Measurements from ENCODE around the gene HTR6. TPM values are rescaled to one million over a fixed set of nuclear protein-coding genes. Genes with fewer than 3 reads are reported as not detected.

Gene HTR6
- total RNA-seq, 1 experiment from 2014 or later = 0.37 TPM

DNA sequence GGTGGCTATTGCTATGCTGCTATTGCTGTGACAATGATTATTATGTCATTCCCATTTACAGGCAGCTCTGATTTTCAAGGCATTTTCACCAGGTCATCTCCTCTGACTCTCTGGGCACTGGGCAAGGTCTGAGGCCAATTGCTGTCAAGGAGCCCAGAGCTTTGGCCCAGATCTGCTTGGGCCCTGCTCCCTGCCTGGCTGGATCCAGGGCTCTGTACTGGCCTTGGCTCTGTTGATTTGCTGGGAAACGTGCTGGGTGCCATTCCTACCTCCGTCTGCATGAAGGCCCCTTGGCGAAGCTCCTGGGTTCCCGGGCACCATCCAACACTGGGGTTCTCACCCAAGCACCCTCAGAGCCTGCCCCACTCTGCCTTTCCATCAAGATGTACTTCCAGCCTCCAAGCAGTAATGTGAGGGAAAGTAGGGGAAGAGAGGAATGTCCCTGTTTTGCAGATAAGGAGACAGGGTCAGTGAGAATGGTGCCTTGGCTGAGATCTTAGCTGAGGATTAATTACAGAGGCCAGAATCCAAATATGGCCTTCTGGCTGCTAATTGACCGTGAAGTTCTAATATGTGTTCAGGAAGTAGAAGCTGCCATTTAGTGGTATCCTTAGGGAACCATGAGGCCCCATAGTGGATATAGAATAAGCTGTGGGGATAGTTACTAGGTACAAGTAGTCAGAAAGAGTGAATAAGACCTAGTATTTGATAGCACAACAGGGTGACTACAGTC is 63.9 kb downstream of the HTR6 start:
- H2AFZ ChIP-seq (ENCODE audit: low read length) = no peak overlapping the region
- H3K56ac ChIP-seq (ENCODE audit: insufficient read length, low read depth, low read length) = no peak overlapping the region
- no peak overlapping the region for H3K9ac ChIP-seq (ENCODE audit: extremely low read depth, insufficient read length, low read length)
- H4K5ac ChIP-seq (ENCODE audit: insufficient read length, low read depth, low read length) = no peak overlapping the region
- no peak overlapping the region for H2BK20ac ChIP-seq (ENCODE audit: low read depth, low read length, poor library complexity, severe bottlenecking)
- no peak overlapping the region for H3K18ac ChIP-seq (ENCODE audit: insufficient read length, low read depth, low read length)
- H3K14ac ChIP-seq (ENCODE audit: insufficient read depth, low read length) = no peak overlapping the region
- H3K4me3 Mint-ChIP-seq = no peak overlapping the region
- peaks cover 12 to 21% of the 10 kb centered on the region in 2 experiments for H3K4me1 Mint-ChIP-seq
- H3K4ac ChIP-seq (ENCODE audit: low read depth, low read length) = no peak overlapping the region
- H3K9me3 Mint-ChIP-seq = peaks cover 0 to 12% of the 10 kb centered on the region in 2 experiments; a peak in 3 of 5 replicates
- no peaks in the 10 kb centered on the region for H3K79me2 ChIP-seq (ENCODE audit: insufficient read depth, low read length)
- WGBS (ENCODE audit: extremely low coverage, insufficient read length, low lambda C conversion rate) = no CpG with 5 or more reads among the region's 5 CpGs
- H2BK5ac ChIP-seq (ENCODE audit: insufficient read length, low read length) = no peak overlapping the region
- H2BK120ac ChIP-seq (ENCODE audit: low read depth, low read length, poor library complexity, severe bottlenecking) = no peak overlapping the region
- no peak overlapping the region for H4K8ac ChIP-seq (replicated peaks; ENCODE audit: insufficient read length, low read depth, low read length)
- H4K20me1 ChIP-seq (ENCODE audit: control insufficient read depth, insufficient read depth, insufficient read length) = no peaks in the 10 kb centered on the region
- H2AK5ac ChIP-seq (ENCODE audit: insufficient read length, low read length) = no peak overlapping the region
- no peaks in the 10 kb centered on the region for H3K23me2 ChIP-seq (ENCODE audit: insufficient read length, low read depth, low read length, poor library complexity, severe bottlenecking)
- H3K27ac ChIP-seq (ENCODE audit: insufficient read length, low read depth, low read length) = no peak overlapping the region
- peak overlapping the region in 1 of 3 experiments; percentile 37; a peak in 1 of 7 replicates for H3K27ac Mint-ChIP-seq
- no peaks in the 10 kb centered on the region; the same call in 1 of the 2 replicates for H3K27me3 ChIP-seq (ENCODE audit: insufficient read depth, low read length)
- no peak overlapping the region for H3K23ac ChIP-seq (ENCODE audit: insufficient read length, low read depth, low read length)
- H3K36me3 Mint-ChIP-seq (ENCODE audit: insufficient read depth in 1 of 3, low read depth in 3 of 3) = peaks cover 0 to 7% (median 4%) of the 10 kb centered on the region in 3 experiments; a peak in 2 of 7 replicates
- no peak overlapping the region for H2BK12ac ChIP-seq (ENCODE audit: insufficient read length, low read depth, low read length)
- no peak overlapping the region; the same call in 1 of the 2 replicates for H2BK15ac ChIP-seq (ENCODE audit: low read depth, low read length)
- H3K4me2 ChIP-seq (ENCODE audit: insufficient read depth, insufficient read length, low read length) = no peak overlapping the region
- H3T11ph ChIP-seq (ENCODE audit: low read length) = no peak overlapping the region
- DNase-seq = no peak
- no peaks in the 10 kb centered on the region for H3K79me1 ChIP-seq (ENCODE audit: insufficient read depth, low read depth, low read length, poor library complexity, severe bottlenecking)
- no peaks in the 10 kb centered on the region for H3K4me1 ChIP-seq (ENCODE audit: insufficient read depth, low read length)
- no peaks in the 10 kb centered on the region for H3K9me3 ChIP-seq (ENCODE audit: control insufficient read depth, low read depth, low read length)
- TF ChIP-seq, protein P1, sequence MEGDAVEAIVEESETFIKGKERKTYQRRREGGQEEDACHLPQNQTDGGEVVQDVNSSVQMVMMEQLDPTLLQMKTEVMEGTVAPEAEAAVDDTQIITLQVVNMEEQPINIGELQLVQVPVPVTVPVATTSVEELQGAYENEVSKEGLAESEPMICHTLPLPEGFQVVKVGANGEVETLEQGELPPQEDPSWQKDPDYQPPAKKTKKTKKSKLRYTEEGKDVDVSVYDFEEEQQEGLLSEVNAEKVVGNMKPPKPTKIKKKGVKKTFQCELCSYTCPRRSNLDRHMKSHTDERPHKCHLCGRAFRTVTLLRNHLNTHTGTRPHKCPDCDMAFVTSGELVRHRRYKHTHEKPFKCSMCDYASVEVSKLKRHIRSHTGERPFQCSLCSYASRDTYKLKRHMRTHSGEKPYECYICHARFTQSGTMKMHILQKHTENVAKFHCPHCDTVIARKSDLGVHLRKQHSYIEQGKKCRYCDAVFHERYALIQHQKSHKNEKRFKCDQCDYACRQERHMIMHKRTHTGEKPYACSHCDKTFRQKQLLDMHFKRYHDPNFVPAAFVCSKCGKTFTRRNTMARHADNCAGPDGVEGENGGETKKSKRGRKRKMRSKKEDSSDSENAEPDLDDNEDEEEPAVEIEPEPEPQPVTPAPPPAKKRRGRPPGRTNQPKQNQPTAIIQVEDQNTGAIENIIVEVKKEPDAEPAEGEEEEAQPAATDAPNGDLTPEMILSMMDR (conservative IDR thresholded peaks at IDR 0.05) = no peak
- peaks cover 3% of the 10 kb centered on the region for H3K27me3 Mint-ChIP-seq (ENCODE audit: low read depth)
- no peak overlapping the region for H4K91ac ChIP-seq (ENCODE audit: insufficient read length, low read depth, low read length)
